HEK293 (cell line): ENCODE results near the gene AXL.

Experiments
- BCL11B ChIP-seq: fragments of 450-650 bp; formaldehyde crosslinking; IDR thresholded peaks from 2 replicates; pipeline ENCODE4 v1.5.1; 2016; ENCODE audit warnings: low read depth, missing biosample characterization, missing genetic modification characterization
- GLIS2 ChIP-seq: fragments of 450-650 bp; formaldehyde crosslinking; IDR thresholded peaks from 2 replicates; pipeline ENCODE4 v1.5.1; 2016; ENCODE audit warnings: missing biosample characterization, missing genetic modification characterization
- PRDM2 ChIP-seq: fragments of 450-650 bp; formaldehyde crosslinking; IDR thresholded peaks from 2 replicates; pipeline ENCODE4 v1.5.1; 2016; ENCODE audit warnings: missing biosample characterization, missing genetic modification characterization, borderline replicate concordance
- SP3 ChIP-seq: fragments of 450-650 bp; formaldehyde crosslinking; IDR thresholded peaks from 2 replicates; pipeline ENCODE4 v1.5.1; 2016; ENCODE audit warnings: missing biosample characterization, missing genetic modification characterization
- YY2 ChIP-seq: fragments of 450-650 bp; formaldehyde crosslinking; IDR thresholded peaks from 2 replicates; pipeline ENCODE4 v1.5.1; 2016; ENCODE audit warnings: missing biosample characterization, missing genetic modification characterization
- ZFP69B ChIP-seq: fragments of 450-650 bp; formaldehyde crosslinking; IDR thresholded peaks from 2 replicates; pipeline ENCODE4 v1.5.1; 2016; ENCODE audit warnings: missing biosample characterization, missing genetic modification characterization
- ZIC2 ChIP-seq: fragments of 450-650 bp; formaldehyde crosslinking; IDR thresholded peaks from 2 replicates; pipeline ENCODE4 v1.5.1; 2016; ENCODE audit warnings: missing biosample characterization, missing genetic modification characterization
- ZNF114 ChIP-seq: fragments of 450-650 bp; formaldehyde crosslinking; IDR thresholded peaks from 2 replicates; pipeline ENCODE4 v1.5.0; 2017; ENCODE audit warnings: missing biosample characterization, missing genetic modification characterization
- ZNF26 ChIP-seq: fragments of 450-650 bp; formaldehyde crosslinking; IDR thresholded peaks from 2 replicates; pipeline ENCODE4 v1.5.1; 2016; ENCODE audit warnings: missing biosample characterization, missing genetic modification characterization
- ZNF324 ChIP-seq: fragments of 450-650 bp; formaldehyde crosslinking; IDR thresholded peaks from 2 replicates; pipeline ENCODE4 v1.5.1; 2016; ENCODE audit warnings: missing biosample characterization, missing genetic modification characterization
- ZNF362 ChIP-seq: fragments of 450-650 bp; formaldehyde crosslinking; IDR thresholded peaks from 2 replicates; pipeline ENCODE4 v1.5.1; 2016; ENCODE audit warnings: missing biosample characterization, missing genetic modification characterization
- ZNF37A ChIP-seq: fragments of 450-650 bp; IDR thresholded peaks from 2 replicates; pipeline ENCODE4 v1.5.1; 2018; ENCODE audit warnings: missing biosample characterization, missing genetic modification characterization
- ZNF404 ChIP-seq: fragments of 450-650 bp; formaldehyde crosslinking; IDR thresholded peaks from 2 replicates; pipeline ENCODE4 v1.5.1; 2017; ENCODE audit warnings: missing biosample characterization, missing genetic modification characterization
- ZNF514 ChIP-seq: fragments of 450-650 bp; formaldehyde crosslinking; IDR thresholded peaks from 2 replicates; pipeline ENCODE4 v1.5.1; 2016; ENCODE audit warnings: missing biosample characterization, missing genetic modification characterization
- ZNF518A ChIP-seq: fragments of 450-650 bp; formaldehyde crosslinking; conservative IDR thresholded peaks from 2 replicates; pipeline ENCODE4 v1.5.1; 2016; ENCODE audit warnings: low read depth, missing biosample characterization, missing genetic modification characterization
- ZNF549 ChIP-seq: fragments of 450-650 bp; IDR thresholded peaks from 2 replicates; pipeline ENCODE4 v1.5.1; 2018; ENCODE audit warnings: missing biosample characterization, missing genetic modification characterization, mild to moderate bottlenecking, inconsistent platforms, moderate library complexity
- ZNF555 ChIP-seq: fragments of 450-650 bp; formaldehyde crosslinking; conservative IDR thresholded peaks from 2 replicates; pipeline ENCODE4 v1.5.1; 2017; ENCODE audit warnings: missing biosample characterization, mild to moderate bottlenecking, missing genetic modification characterization, inconsistent platforms
- ZNF600 ChIP-seq: fragments of 450-650 bp; formaldehyde crosslinking; IDR thresholded peaks from 2 replicates; pipeline ENCODE4 v1.5.1; 2016; ENCODE audit warnings: missing biosample characterization, missing genetic modification characterization
- ZNF626 ChIP-seq: fragments of 450-650 bp; sonication (Bioruptor Pico); formaldehyde crosslinking; IDR thresholded peaks from 2 replicates; pipeline ENCODE4 v1.5.1; 2018; ENCODE audit warnings: missing biosample characterization, missing genetic modification characterization, inconsistent platforms
- ZNF660 ChIP-seq: fragments of 450-650 bp; IDR thresholded peaks from 2 replicates; pipeline ENCODE4 v1.5.1; 2018; ENCODE audit warnings: missing biosample characterization, mild to moderate bottlenecking, missing genetic modification characterization
- ZNF670 ChIP-seq: fragments of 450-650 bp; formaldehyde crosslinking; IDR thresholded peaks from 2 replicates; pipeline ENCODE4 v1.5.1; 2016; ENCODE audit warnings: missing biosample characterization, missing genetic modification characterization, low read depth
- ZNF701 ChIP-seq: fragments of 450-650 bp; formaldehyde crosslinking; IDR thresholded peaks from 2 replicates; pipeline ENCODE4 v1.5.1; 2016; ENCODE audit warnings: missing biosample characterization, missing genetic modification characterization
- ZNF704 ChIP-seq: fragments of 450-650 bp; formaldehyde crosslinking; IDR thresholded peaks from 2 replicates; pipeline ENCODE4 v1.5.1; 2016; ENCODE audit warnings: missing biosample characterization, missing genetic modification characterization
- ZNF747 ChIP-seq: fragments of 450-650 bp; formaldehyde crosslinking; IDR thresholded peaks from 2 replicates; pipeline ENCODE4 v1.5.1; 2016; ENCODE audit warnings: missing biosample characterization, missing genetic modification characterization
- ZNF785 ChIP-seq: fragments of 450-650 bp; formaldehyde crosslinking; IDR thresholded peaks from 2 replicates; pipeline ENCODE4 v1.5.1; 2016; ENCODE audit warnings: missing biosample characterization, missing genetic modification characterization

AXL gene

GRCh38 chr19:41310033-41310831 is 91.2 kb downstream of the AXL start, which contains the start of gene CCDC97 (continued):
- TF ChIP-seq PRDM2: no peak; the same call in 1 of the 2 replicates
- TF ChIP-seq ZFP69B (tag by site-specific recombination): peak; percentile 96
- no peak for TF ChIP-seq ZNF114 (tag by site-specific recombination)
- TF ChIP-seq ZNF404: 0 out of 2 replicates have a peak, but pooled peaks have one; percentile 31
- TF ChIP-seq ZNF785 (tag by site-specific recombination): peak; percentile 97
- no peak; the same call in 1 of the 2 replicates for TF ChIP-seq ZNF670
- TF ChIP-seq ZNF37A (tag by site-specific recombination): no peak
- TF ChIP-seq ZNF660: peak; percentile 99
- TF ChIP-seq YY2 (tag by site-specific recombination): peak; percentile 86
- no peak for TF ChIP-seq ZNF26 (tag by site-specific recombination)
- TF ChIP-seq ZNF747: no peak
- TF ChIP-seq BCL11B (tag by site-specific recombination): no peak; the same call in 1 of the 2 replicates
- peak; percentile 78; the same call in 1 of the 2 replicates for TF ChIP-seq ZNF701 (tag by site-specific recombination)
- peak; percentile 98 for TF ChIP-seq GLIS2 (tag by site-specific recombination)
- TF ChIP-seq ZNF518A (tag by site-specific recombination): peak; percentile 83
- TF ChIP-seq ZNF704: no peak
- TF ChIP-seq ZNF626: no peak
- no peak for TF ChIP-seq ZNF549 (tag by site-specific recombination)
- peak; percentile 84 for TF ChIP-seq SP3 (tag by site-specific recombination)
- TF ChIP-seq ZNF555 (tag by site-specific recombination): no peak
- peak; percentile 65; the same call in 1 of the 2 replicates for TF ChIP-seq ZIC2 (tag by site-specific recombination)
- TF ChIP-seq ZNF600 (tag by site-specific recombination): peak; percentile 90
- no peak for TF ChIP-seq ZNF514 (tag by site-specific recombination)
- TF ChIP-seq ZNF362 (tag by site-specific recombination): peak; percentile 83
- peak; percentile 98 for TF ChIP-seq ZNF324 (tag by site-specific recombination)
